ENCODE data around the gene CACNA1B.
"Not testable (repeated sequence)": the region's sequence is repeated elsewhere in the genome, so short reads cannot be mapped to it uniquely, and the experiment has no call there.

The CACNA1B gene

DNA sequence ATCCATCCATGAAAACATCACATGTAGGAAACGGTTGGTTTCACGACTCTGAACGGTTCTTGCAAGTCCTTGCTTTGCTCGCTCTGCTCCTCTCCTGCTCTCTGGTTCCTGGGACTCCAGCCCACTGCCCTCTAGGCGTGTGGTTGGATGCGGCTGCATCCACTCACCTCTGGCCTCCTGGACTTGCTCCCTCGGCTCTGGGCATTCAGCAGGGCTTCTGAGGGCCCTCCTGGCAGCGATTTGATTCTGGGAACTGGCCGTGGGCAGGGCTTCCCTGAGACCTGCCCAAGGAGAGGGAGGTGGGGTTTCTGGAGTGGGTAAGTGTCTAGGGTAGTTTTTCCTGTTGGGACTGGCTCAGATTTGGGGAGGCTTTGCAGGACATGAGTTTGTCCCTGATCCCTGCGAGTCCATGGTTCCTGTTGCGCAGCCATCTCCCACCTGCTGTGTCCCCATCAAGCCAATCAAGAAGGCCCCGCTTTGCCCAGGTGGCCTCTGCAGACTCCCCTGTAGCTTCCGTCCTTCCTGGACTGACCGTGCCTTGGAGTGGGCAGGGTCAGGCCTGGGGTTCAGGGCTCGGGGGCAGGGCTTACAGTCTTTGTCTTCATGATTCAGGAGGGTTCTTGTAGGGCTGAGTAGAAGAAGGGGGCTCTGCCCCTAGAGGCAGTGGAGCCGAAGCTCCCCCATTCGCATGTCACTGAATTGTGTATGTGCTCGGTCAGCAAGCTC is 192.3 kb downstream of the CACNA1B start:
- DNase-seq (ENCODE audit: low read depth in 1 of 2, low spot score in 1 of 2) = no peak

- DNase-seq (ENCODE audit: low read depth in 1 of 2, low spot score in 1 of 2) = no peak
Measured at GRCh38 chr9:138070815-138071214, 193.2 kb downstream of the CACNA1B start.

GRCh38 chr9:138071292-138071691 is 193.7 kb downstream of the CACNA1B start:
- DNase-seq (ENCODE audit: low read depth in 1 of 2, low spot score in 1 of 2) = no peak

- no peak for DNase-seq (ENCODE audit: low read depth in 1 of 2, low spot score in 1 of 2)
Measured at GRCh38 chr9:138071731-138072130, 194.1 kb downstream of the CACNA1B start.

GRCh38 chr9:138072161-138072842 is 194.7 kb downstream of the CACNA1B start:
- no peak for DNase-seq (ENCODE audit: low read depth in 1 of 2, low spot score in 1 of 2)

DNA sequence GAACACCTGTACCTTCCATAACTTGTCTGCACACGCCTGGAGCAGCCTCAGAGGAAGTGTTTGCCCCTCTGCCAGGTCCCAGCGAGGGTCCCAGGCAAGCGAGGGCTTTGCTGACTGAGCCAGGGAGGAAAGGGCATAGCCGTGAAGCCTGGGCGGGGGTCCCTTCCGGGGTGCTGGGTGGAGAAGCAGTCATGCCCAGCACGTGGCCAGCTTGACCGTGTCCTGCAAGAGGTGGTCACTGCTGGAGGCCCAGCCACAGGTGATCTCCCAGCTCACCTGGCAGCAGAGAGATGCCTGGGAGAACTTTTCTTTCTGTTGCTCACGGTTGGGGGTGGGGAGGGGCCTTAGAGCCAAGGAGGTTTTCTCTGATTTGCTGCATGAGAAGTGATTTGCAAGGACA is 195.3 kb downstream of the CACNA1B start:
- DNase-seq (ENCODE audit: low read depth in 1 of 2, low spot score in 1 of 2) = no peak

DNA sequence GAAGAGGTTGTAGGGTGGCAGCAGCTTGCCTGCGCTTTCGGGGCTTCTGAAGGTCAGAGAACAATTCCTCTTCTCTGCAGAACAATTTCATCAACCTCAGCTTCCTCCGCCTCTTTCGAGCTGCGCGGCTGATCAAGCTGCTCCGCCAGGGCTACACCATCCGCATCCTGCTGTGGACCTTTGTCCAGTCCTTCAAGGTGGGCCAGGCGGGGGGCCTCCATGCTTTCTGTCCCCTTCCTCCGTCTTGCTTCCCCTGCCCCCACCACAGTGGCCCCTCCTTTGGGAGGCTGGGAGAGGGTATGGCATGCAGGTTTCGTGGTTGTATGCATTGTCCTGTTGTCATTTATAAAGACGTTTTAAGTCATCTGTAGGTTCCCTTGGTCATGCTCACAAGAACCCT is 195.8 kb downstream of the CACNA1B start:
- DNase-seq (ENCODE audit: low read depth in 1 of 2, low spot score in 1 of 2) = no peak

DNA sequence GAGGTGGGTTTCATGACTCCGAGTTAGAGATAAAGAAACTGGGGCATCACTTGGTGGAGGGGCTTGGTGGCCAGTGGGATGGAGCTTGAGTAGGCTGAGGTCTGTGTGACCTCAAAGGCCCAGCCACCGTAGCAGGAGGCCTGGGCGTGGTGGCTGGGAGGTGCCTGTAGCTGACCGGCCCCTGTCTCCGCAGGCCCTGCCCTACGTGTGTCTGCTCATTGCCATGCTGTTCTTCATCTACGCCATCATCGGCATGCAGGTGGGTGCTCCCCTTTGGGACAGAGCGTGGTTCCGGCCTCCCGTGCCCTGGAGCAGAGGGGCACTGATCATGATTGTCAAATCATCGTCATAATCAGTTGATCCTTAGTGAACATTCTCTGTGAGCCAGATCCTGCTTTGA is 196.2 kb downstream of the CACNA1B start:
- no peak for DNase-seq (ENCODE audit: low read depth in 1 of 2, low spot score in 1 of 2)

GRCh38 chr9:138074516-138074915 is 196.9 kb downstream of the CACNA1B start:
- no peak for DNase-seq (ENCODE audit: low read depth in 1 of 2, low spot score in 1 of 2)

DNA sequence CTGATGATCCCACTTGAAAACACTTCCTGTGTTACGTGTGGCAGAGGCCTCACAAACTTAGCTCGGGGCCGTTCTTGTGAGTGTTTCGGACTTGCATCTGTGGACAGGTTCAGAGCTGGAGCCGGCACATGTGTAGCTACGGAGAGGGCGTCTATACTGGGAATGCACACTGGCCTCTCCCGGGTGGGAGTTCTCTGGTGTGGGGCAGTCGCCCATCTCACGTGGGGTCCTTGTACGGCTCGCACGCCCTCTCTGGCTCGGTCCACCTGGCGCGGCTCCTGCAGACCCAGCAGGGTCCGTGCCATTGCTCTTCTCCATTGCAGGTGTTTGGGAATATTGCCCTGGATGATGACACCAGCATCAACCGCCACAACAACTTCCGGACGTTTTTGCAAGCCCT is 197.9 kb downstream of the CACNA1B start:
- DNase-seq (ENCODE audit: low read depth in 1 of 2, low spot score in 1 of 2) = no peak

DNA sequence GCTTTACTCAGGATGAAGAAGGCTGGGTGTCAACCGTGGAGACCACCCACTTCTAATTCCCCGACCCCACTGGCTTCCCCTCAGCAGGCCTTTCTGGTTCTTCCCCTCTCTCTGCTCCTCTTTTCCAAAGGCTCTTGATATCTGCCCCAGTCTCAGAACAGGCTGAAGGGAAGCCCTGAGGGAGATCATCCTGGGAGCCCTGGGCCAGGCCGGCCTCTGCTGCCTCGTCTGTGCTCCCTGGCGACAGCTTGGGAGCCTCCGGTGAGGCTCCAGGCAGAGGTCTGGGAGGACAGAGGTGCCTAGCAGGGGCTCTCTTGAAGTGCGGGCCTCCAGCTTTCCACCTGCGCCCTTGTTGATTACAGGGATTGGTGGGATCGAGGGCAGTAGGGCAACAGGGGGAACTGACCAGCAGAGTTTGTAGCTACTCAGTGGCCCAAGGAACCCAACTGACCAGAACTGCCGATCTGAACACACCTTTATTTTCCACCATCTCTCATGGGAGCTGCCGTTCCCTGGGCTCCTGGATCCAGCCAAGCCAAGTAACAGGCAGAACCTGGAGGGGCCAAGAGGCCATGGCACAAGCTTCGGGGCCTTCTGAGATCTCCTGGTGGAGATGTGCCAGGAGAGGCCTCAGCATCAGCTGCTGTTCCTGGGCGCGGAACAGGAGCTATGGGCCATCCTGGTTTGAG is 198.5 kb downstream of the CACNA1B start:
- no peak for DNase-seq (ENCODE audit: low read depth in 1 of 2, low spot score in 1 of 2)

- no peak for DNase-seq (ENCODE audit: low read depth in 1 of 2, low spot score in 1 of 2)
Measured at GRCh38 chr9:138076650-138077009, 199.0 kb downstream of the CACNA1B start.

GRCh38 chr9:138077126-138077525 is 199.5 kb downstream of the CACNA1B start:
- DNase-seq (ENCODE audit: low read depth in 1 of 2, low spot score in 1 of 2) = no peak

- no peak for DNase-seq (ENCODE audit: low read depth in 1 of 2, low spot score in 1 of 2)
Measured at GRCh38 chr9:138077898-138078540, 200.4 kb downstream of the CACNA1B start.

- no peak for DNase-seq (ENCODE audit: low read depth in 1 of 2, low spot score in 1 of 2)
Measured at GRCh38 chr9:138078846-138079245, 201.3 kb downstream of the CACNA1B start.

DNA sequence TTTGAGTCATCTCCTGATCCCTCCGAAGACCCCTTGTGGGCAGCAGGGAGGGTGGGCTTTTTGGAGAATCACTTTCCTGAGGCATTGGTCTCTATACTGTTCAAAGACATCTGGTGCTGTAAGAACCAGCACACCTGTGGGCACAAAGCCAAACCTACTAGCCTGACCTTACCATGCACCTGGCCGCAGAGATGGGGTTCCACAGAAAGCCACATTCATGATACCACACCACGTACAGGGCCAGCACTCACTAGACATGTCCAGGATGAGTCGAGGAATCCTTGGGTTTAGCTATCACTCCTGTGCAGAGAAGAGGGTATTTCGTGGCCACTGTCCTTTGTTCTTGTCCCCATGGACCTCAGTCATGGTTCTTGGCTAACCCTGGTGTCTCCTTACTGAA is 203.4 kb downstream of the CACNA1B start:
- DNase-seq (ENCODE audit: low read depth in 1 of 2, low spot score in 1 of 2) = no peak

- DNase-seq (ENCODE audit: low read depth in 1 of 2, low spot score in 1 of 2) = no peak
Measured at GRCh38 chr9:138082918-138083636, 205.5 kb downstream of the CACNA1B start.

DNA sequence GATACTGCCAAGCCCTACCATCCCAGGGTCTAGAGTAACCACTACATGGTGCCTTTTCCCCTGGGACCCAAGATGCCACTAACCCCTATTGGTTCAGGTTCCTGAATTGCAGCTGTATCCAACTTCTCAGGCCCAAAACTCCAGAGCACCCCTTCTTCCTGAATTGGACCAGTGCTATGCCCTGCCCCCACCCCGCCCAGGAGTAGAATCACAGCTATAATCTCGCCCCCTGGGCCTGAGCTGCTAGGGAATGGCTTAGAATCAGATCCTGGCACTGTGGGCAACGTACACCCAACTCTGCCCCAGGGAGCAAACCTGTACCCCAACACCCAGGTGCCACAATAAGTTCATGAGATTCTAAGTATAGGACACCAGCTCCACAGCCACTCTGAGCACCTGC is 206.3 kb downstream of the CACNA1B start:
- DNase-seq (ENCODE audit: low read depth in 1 of 2, low spot score in 1 of 2) = no peak

- no peak for DNase-seq (ENCODE audit: low read depth in 1 of 2, low spot score in 1 of 2)
Measured at GRCh38 chr9:138085568-138085967, 208.0 kb downstream of the CACNA1B start.

DNA sequence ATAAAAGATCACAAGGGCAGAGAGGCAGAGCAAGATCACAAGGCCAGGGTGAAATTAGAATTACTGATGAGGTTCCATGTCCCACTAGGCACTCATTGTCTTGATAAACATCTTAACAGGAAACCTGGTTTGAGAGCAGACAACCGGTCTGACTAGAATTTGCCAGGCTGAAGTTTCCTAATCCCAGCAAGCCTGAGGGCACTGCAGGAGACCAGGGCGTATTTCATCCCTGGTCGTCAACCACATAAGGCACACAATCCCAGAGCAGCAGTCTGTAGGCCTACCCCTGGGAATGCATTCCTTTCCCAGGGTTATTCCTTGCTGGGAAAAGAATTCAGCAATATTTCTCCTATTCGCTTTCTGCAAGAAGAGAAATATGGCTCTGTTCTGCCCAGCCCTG is 214.5 kb downstream of the CACNA1B start:
- DNase-seq (ENCODE audit: low read depth in 1 of 2, low spot score in 1 of 2) = not testable (repeated sequence)

- DNase-seq (ENCODE audit: low read depth in 1 of 2, low spot score in 1 of 2) = no peak
Measured at GRCh38 chr9:138094028-138094427, 216.4 kb downstream of the CACNA1B start.

All from activated CD4-positive, alpha-beta T cell treated with anti-CD3 and anti-CD28 coated beads, Interleukin-2, amount 50 U/mL, for 24 hours (primary cell).